GM21723 (cell line): ENCODE measurements around the gene IQSEC1.

ENCODE experiments used
- ATAC-seq: cut with Tn5 transposase; IDR thresholded peaks from one replicate; pipeline ENCODE4 v1.9.1; 2021; ENCODE audit warnings: mild to moderate bottlenecking, moderate library complexity; ENCODE audit not compliant: unreplicated experiment

The IQSEC1 gene

GRCh38 chr3:13086531-13086981 lies 13.3 kb upstream of the IQSEC1 start:
- no peak for ATAC-seq

GRCh38 chr3:13085846-13086179 lies 12.6 kb upstream of the IQSEC1 start:
- ATAC-seq: no peak

- ATAC-seq: no peak
Observed at GRCh38 chr3:13085081-13085845, 12.0 kb upstream of the IQSEC1 start.

GRCh38 chr3:13083898-13084297 lies 10.7 kb upstream of the IQSEC1 start:
- peak; percentile 66 for ATAC-seq

- ATAC-seq: no peak
Observed at GRCh38 chr3:13083254-13083653, 10.0 kb upstream of the IQSEC1 start.

GRCh38 chr3:13082677-13083076 lies 9.4 kb upstream of the IQSEC1 start:
- ATAC-seq: no peak

GRCh38 chr3:13081603-13082360 lies 8.6 kb upstream of the IQSEC1 start:
- no peak for ATAC-seq

- ATAC-seq: no peak
Observed at GRCh38 chr3:13080591-13080990, 7.4 kb upstream of the IQSEC1 start.

GRCh38 chr3:13080026-13080425 lies 6.8 kb upstream of the IQSEC1 start:
- ATAC-seq: no peak

- ATAC-seq: no peak
Observed at GRCh38 chr3:13079510-13079909, 6.3 kb upstream of the IQSEC1 start.

- no peak for ATAC-seq
Observed at GRCh38 chr3:13079051-13079450, 5.8 kb upstream of the IQSEC1 start.

- no peak for ATAC-seq
Observed at GRCh38 chr3:13078163-13078905, 5.1 kb upstream of the IQSEC1 start.

GRCh38 chr3:13077431-13078162 lies 4.4 kb upstream of the IQSEC1 start:
- no peak for ATAC-seq

- no peak for ATAC-seq
Observed at GRCh38 chr3:13075986-13076654, 2.9 kb upstream of the IQSEC1 start.

- no peak for ATAC-seq
Observed at GRCh38 chr3:13075318-13075717, 2.1 kb upstream of the IQSEC1 start.

GRCh38 chr3:13074006-13074375 lies 762 bp upstream of the IQSEC1 start:
- no peak for ATAC-seq

GRCh38 chr3:13072600-13073325 lies 466 bp downstream of the IQSEC1 start:
- ATAC-seq: peak; percentile 36

- ATAC-seq: peak; percentile 57
Observed at GRCh38 chr3:13072239-13072599, 1.0 kb downstream of the IQSEC1 start.

- no peak for ATAC-seq
Observed at GRCh38 chr3:13071695-13072094, 1.5 kb downstream of the IQSEC1 start.
